K562 (cell line): Measurements from ENCODE around the gene HMGB2. TPM values are rescaled to one million over a fixed set of nuclear protein-coding genes. Genes with fewer than 3 reads are reported as not detected.

ENCODE experiments used
- E2F8 ChIP-seq: fragments of 450-650 bp; IDR thresholded peaks from 2 replicates; pipeline ENCODE4 v1.7.1; 2018; ENCODE audit warnings: mild to moderate bottlenecking, low read depth; ENCODE audit not compliant: partially characterized antibody
- EGR1 ChIP-seq: fragments of 450-650 bp; conservative IDR thresholded peaks from 2 replicates; pipeline ENCODE4 v1.6.1; 2017; ENCODE audit warnings: mild to moderate bottlenecking
- ETV1 ChIP-seq: fragments of 450-650 bp; conservative IDR thresholded peaks from 2 replicates; pipeline ENCODE4 v1.6.1; 2016; ENCODE audit warnings: missing genetic modification characterization, control low read depth, low read depth, missing compliant biosample characterization
- HOXB6 ChIP-seq: fragments of 250-450 bp; sonication (Bioruptor Pico); IDR thresholded peaks from 2 replicates; pipeline ENCODE4 v1.5.1; 2022; ENCODE audit warnings: mild to moderate bottlenecking, borderline replicate concordance
- JUND ChIP-seq, 2 experiments: IDR thresholded peaks; 2 replicates in 1 of 2; 3 replicates in 1 of 2; pipeline ENCODE4 v1.6.1; 2011; ENCODE audit warnings: borderline replicate concordance in 2 of 2, low read depth in 2 of 2, low read length in 2 of 2, improper control_type of control experiment in 1 of 2, missing biosample characterization in 1 of 2, missing genetic modification characterization in 1 of 2, missing genetic modification reagents in 1 of 2
- KLF13 ChIP-seq: fragments of 450-650 bp; IDR thresholded peaks from 2 replicates; pipeline ENCODE4 v1.6.1; 2016; ENCODE audit warnings: missing genetic modification characterization, low read depth, mild to moderate bottlenecking, missing compliant biosample characterization, moderate library complexity, borderline replicate concordance
- MCM5 ChIP-seq: fragments of 450-650 bp; IDR thresholded peaks from 2 replicates; pipeline ENCODE4 v1.6.1; 2016; ENCODE audit warnings: low read depth
- NCOA6 ChIP-seq: fragments of 450-650 bp; IDR thresholded peaks from 2 replicates; pipeline ENCODE4 v1.6.1; 2017; ENCODE audit warnings: mild to moderate bottlenecking
- NCOR1 ChIP-seq: fragments of 450-650 bp; IDR thresholded peaks from 2 replicates; pipeline ENCODE4 v1.6.1; 2016; ENCODE audit warnings: mild to moderate bottlenecking, moderate library complexity
- POLR2G ChIP-seq: fragments of 200-400 bp; formaldehyde crosslinking; IDR thresholded peaks from 2 replicates; pipeline ENCODE4 v1.6.1; 2017; ENCODE audit warnings: low read depth, mild to moderate bottlenecking, antibody characterized with exemption, low read length, moderate library complexity
- SAP30 ChIP-seq: fragments of 200-600 bp; sonication (generic); IDR thresholded peaks from 2 replicates; pipeline ENCODE4 v1.6.1; 2012; ENCODE audit warnings: borderline replicate concordance, low read depth, mild to moderate bottlenecking, moderate library complexity, low read length, control low read depth, inconsistent platforms; ENCODE audit not compliant: insufficient read depth, poor library complexity, severe bottlenecking
- SIRT6 ChIP-seq: IDR thresholded peaks from one replicate; pipeline ENCODE4 v1.6.1; 2012; ENCODE audit warnings: low read depth, mild to moderate bottlenecking, control low read depth, inconsistent platforms, low read length, moderate library complexity
- SMAD1 ChIP-seq: fragments of 150-350 bp; IDR thresholded peaks from 2 replicates; pipeline ENCODE4 v1.6.1; 2014; ENCODE audit warnings: low read length, low read depth; ENCODE audit not compliant: partially characterized antibody
- TAF9B ChIP-seq: fragments of 450-650 bp; IDR thresholded peaks from 2 replicates; pipeline ENCODE4 v1.6.1; 2018; ENCODE audit warnings: mild to moderate bottlenecking; ENCODE audit not compliant: partially characterized antibody
- YY1 ChIP-seq, 3 experiments: IDR thresholded peaks; 2 replicates each; pipeline ENCODE4 v1.6.1; 2011; ENCODE audit warnings: low read length in 2 of 3, mild to moderate bottlenecking in 2 of 3, moderate library complexity in 2 of 3, borderline replicate concordance in 1 of 3, control low read depth in 1 of 3, low read depth in 1 of 3; ENCODE audit not compliant: insufficient read depth in 3 of 3, insufficient replicate concordance in 2 of 3, control insufficient read depth in 1 of 3, insufficient read length in 1 of 3; ENCODE audit errors: extremely low read depth in 1 of 3
- ZBTB2 ChIP-seq: fragments of 450-650 bp; IDR thresholded peaks from 2 replicates; pipeline ENCODE4 v1.6.1; 2016; ENCODE audit warnings: antibody characterized with exemption
- ZBTB9 ChIP-seq: fragments of 450-650 bp; formaldehyde crosslinking; IDR thresholded peaks from 2 replicates; pipeline ENCODE4 v1.4.0; 2020; ENCODE audit warnings: mild to moderate bottlenecking, moderate library complexity
- ZNF717 ChIP-seq: fragments of 250-450 bp; sonication (Bioruptor Pico); IDR thresholded peaks from 2 replicates; pipeline ENCODE4 v1.5.0; 2021
- polyA plus RNA-seq, 8 experiments: library from polyadenylated mRNA; depleted of rRNA in 4 of 8; stranded (reverse) in 5 of 8; unstranded in 3 of 8; fragments of >200 nt; fragmentation: Nextera tagmentation in 2 of 8; fragmentation: Illumina TruSeq in 1 of 8; extraction: Ambion mirVana in 2 of 8; extraction: Trizol in 1 of 8; gene quantifications; 2 replicates each; pipeline versions ENCODE4 v1.2.1 to v1.2.3, GENCODE V29; 2011 to 2014; ENCODE audit warnings: inconsistent platforms in 1 of 8, missing spikeins in 1 of 8
- total RNA-seq, 7 experiments: library from RNA; depleted of rRNA in 6 of 7; stranded (reverse); fragments of >200 nt in 6 of 7; fragmentation: Illumina TruSeq in 2 of 7; extraction: Trizol in 2 of 7; gene quantifications; 2 replicates each; pipeline versions ENCODE4 v1.2.1 to v1.2.3, GENCODE V29; 2011 to 2021; ENCODE audit warnings: low replicate concordance in 1 of 7

HMGB2 gene
- total and polyA plus RNA-seq, 9 of the 15 experiments (the other 6 are each of a cell fraction or from before 2014, with no cell fraction given) = 309 to 822 (median 626) TPM

- peak in 1 of 3 experiments; percentile 64 for TF ChIP-seq YY1 (IDR thresholded peaks at IDR 0.05; ENCODE audit: borderline replicate concordance in 1 of 3, control insufficient read depth in 1 of 3, extremely low read depth in 1 of 3, insufficient read depth in 3 of 3, insufficient read length in 1 of 3, insufficient replicate concordance in 2 of 3, low read depth in 1 of 3, low read length in 2 of 3)
- TF ChIP-seq NCOR1 = peak; percentile 59
- TF ChIP-seq SMAD1 = peak; percentile 20
- peak; percentile 10 for TF ChIP-seq E2F8
- TF ChIP-seq ZBTB9 (CRISPR knock-in tag) = no peak; the same call in 1 of the 2 replicates
- peak; percentile 43; the same call in 1 of the 2 replicates for TF ChIP-seq ETV1
- no peak for TF ChIP-seq TAF9B
- TF ChIP-seq ZBTB2 = peak; percentile 52; the same call in 1 of the 2 replicates
- peak; percentile 88 for TF ChIP-seq KLF13 (tag)
- peak; percentile 76 for TF ChIP-seq EGR1
- TF ChIP-seq ZNF717 (CRISPR knock-in tag) = peak; percentile 74; the same call in 1 of the 2 replicates
- no peak for TF ChIP-seq NCOA6
- no peak for TF ChIP-seq HOXB6
- no peak for TF ChIP-seq MCM5
- no peak for TF ChIP-seq SIRT6
- TF ChIP-seq JUND (IDR thresholded peaks at IDR 0.05; ENCODE audit: borderline replicate concordance, low read depth, low read length) = peak; percentile 52
- TF ChIP-seq JUND (tag; IDR thresholded peaks at IDR 0.05; ENCODE audit: borderline replicate concordance, low read depth, low read length) = no peak; the same call in 2 of the 3 replicates
- TF ChIP-seq POLR2G = peak; percentile 88
- peak; percentile 73 for TF ChIP-seq SAP30
These were observed 964 bp upstream of the HMGB2 start (continued) for GRCh38 chr4:173334891-173335752.
